ENCODE data around the gene ZNF648. TPM values are rescaled to one million over a fixed set of nuclear protein-coding genes. Genes with fewer than 3 reads are reported as not detected.
"Not testable (repeated sequence)": the region's sequence is repeated elsewhere in the genome, so short reads cannot be mapped to it uniquely, and the experiment has no call there.

Gene ZNF648, protein sequence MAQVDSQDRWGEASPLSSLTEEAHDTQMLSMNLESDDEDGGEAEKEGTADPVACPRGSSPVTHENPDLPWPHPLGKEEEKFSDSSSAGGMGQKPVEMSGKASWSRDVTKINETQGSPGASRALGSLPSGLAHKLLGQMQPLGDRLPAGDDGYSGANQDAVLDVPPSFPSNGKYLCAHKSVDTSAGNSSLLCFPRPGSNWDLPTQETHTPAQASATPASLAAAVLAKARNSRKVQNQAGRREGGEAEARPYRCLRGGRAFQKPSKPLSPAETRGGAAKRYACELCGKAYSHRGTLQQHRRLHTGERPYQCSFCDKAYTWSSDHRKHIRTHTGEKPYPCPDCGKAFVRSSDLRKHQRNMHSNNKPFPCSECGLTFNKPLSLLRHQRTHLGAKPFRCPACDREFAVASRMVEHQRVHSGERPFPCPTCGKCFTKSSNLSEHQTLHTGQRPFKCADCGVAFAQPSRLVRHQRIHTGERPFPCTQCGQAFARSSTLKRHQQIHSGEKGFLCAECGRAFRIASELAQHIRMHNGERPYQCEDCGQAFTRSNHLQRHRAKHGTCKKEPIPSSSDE
- 0.31 TPM for total RNA-seq

DNA sequence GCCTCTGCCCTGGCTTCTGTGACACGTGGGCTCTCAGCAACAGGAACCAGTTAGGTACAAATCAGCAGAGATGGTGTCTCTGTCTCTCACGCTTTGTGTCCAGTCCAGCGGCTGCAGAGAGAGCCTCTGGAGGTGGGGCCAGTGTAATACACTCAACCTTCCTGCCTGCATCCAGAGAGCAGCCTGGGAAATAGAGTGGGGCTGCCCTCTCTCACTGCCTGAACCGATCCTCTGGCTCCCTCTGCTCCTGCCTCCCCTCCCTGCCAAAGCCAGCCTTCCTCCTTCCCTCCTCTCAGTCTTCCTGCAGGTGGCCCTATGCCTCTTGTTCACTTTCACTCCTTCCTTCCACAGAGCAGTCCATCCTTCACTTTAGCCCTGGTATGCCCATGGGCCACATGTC, at the start of gene ZNF648:
Gene ZNF648, minus strand, starts transcription at position 119 of the 400 bp plus-strand sequence. CDS start 3,702 bp downstream, outside the sequence.
- DNase-seq = no peak

DNA sequence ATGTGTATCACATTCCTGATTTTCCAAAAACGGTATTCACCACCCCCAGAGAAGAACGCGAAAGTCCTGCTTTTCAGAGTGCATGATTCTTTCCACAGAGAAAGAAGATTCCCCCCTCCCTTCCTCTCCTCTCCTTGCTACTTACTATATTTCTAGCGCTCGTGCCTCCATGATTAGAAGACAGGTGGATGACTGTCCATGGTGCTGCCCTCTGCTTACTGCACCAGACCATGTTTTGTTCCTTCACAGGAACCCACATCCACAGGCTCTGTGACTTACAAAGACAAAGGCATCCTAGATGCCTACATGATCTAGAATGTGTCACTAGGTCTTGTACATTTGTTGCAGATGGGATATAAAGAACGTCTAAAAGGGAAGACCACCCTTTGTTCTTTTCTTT, 49.1 kb upstream of the ZNF648 start:
- DNase-seq = no peak

DNA sequence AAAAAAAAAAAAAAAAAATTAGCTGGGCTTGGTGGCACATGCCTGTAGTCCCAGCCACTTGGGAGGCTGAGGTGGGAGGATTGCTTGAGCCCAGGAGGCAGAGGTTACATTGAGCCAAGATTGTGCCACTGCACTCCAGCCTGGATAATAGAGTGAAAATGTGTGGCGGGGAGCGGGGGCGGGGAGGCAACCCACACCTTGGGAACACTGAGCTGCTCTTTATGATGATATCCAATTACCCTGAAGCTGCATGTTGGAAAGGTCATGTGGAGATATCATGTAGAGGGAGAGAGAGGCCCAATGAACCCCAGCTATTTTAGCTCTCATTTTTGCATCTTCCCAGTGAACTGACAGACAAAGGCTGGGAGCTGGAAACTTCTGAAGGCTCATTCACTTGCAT, 48.3 kb upstream of the ZNF648 start:
- DNase-seq = no peak

DNA sequence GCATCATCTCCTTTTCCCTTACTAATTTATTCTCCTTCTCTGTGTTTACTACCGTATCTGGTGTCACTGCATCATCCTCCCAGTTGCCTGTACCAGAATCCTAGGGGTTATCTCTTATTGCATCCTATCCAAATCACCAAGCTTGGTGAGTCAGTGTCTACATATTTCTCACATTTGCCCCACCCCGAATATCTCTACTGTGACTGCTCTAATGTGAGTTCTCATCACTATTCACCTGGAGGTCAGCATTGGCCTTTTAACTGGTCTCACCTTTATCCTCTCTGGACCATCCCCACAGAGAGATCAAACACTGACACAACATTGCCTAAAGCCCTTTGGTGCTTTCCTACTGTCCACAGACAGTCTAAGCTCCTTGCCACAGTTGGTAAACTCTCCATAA, 45.7 kb upstream of the ZNF648 start:
- no peak for DNase-seq

DNA sequence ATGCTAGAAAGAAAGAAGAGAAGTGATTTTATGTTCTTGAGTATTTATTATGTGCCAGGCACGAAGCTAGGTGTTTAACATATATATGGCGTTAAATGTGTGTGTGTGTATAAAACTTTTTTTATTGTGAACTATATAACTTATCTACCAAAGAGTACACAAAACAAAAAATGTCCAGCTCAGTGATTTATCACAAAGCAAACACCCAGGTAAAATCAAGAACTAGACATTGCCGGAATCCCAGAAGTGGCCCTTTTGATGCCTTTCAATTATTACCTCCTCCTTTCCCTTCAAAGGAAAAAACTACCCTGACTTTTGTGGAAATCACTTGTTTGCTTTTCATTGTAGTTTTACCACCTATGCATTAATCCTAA, 40.5 kb upstream of the ZNF648 start:
- no peak for DNase-seq

DNA sequence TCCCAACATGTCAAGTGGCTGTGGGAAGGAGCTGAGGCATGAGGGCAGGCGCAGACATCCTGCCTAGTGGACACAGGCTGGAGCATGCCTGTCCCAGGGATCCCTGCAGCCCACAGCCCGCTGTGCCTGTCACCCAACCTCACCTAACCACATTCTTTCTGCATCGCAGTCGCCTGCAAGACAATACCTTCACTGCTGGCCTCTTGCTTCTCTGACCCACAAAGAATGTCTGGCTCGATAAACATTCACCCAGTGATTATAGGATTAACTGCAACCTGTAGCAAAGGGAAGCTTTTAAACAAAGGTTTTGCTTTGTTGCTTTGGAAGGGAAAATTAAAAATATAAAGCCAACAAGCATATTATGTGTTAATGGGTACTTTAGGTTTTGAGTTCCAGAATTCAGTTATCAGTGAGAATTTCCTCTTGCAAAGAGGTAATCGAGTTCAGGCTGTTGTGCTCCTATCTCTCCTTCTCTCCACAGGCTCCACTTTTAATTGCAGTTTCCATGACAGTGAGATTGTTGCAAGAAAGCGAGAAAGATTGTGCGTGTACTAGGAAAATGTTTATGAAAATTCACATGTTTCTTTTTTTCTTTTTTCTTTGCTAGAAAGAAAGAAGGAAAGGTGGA, 40.0 kb upstream of the ZNF648 start:
- no peak for DNase-seq

DNA sequence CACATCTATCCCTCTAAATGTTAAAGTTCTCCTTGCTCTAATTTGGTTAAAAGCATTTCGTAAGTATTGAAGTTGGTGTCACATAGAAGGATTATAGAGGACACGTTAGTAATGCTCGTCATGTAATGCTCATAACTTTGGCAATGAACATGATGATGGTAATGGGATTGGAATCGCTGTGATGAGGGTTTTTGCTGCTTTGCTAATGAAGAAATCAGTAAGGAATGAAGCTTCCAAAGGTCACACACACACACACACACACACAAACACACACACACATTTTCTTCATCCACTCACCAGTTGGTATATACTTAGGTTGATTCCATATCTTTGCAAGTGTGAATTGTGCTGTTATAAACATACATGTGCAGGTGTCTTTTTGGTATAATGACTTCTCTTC, 36.8 kb upstream of the ZNF648 start:
- no peak for DNase-seq

DNA sequence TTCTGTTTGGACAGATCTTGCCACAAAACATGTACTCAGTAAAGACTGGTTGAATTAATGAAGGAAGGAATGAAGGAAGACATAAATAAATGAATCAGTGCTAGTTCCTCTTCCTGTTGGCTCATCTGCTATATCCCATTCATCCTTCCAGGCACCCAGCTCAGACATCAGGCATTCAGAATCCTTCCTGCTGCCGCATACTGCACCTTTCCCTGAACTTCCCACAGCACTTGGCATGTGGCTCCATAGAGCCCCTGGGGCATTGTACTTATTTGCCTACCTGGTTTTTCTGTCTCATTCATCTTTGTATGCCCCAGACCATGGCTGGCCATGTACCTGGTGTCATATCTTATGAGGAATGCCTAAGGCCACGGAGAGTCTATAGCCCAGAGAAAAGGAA, 34.4 kb upstream of the ZNF648 start:
- DNase-seq = no peak

DNA sequence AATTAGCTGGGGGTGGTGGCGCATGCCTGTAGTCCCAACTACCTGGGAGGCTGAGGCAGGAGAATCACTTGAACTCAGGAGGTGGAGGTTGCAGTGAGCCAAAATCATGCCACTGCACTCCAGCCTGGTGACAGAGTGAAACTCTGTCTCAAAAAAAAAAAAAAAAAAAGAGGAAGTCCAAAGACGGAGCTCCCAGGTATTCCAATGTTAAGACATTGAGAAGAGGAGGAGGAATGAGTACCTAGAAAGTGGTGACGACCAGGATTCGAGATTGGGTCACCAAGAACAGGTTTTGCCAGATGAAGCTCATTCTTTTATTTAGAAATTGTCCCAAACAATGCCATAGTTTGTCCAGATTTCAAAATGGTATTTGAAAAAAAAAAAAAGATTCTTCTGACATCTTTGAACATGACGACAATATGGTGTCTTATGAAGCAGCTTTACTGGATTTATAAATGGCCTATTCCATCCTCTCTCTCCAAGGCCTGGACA, 33.0 kb upstream of the ZNF648 start:
- not testable (repeated sequence) for DNase-seq

DNA sequence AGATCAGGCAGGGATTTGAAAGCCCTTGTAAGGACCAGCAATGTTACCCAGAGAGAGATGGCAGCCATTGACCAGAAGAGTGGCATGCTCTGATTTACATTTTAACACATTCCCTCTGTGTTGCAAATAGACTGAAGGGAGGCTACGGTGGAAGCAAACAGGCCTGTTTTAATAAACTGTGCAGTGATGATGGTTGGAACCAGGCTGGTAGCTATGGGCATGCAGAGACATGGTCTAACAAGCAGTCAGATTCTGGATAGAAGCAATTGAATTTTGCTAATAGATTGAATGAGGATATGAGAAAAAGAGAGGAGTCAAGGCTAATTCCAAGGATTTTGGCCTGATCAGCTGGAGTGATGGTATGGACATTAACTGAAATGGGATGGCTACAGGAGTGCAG, 32.3 kb upstream of the ZNF648 start:
- DNase-seq = no peak

DNA sequence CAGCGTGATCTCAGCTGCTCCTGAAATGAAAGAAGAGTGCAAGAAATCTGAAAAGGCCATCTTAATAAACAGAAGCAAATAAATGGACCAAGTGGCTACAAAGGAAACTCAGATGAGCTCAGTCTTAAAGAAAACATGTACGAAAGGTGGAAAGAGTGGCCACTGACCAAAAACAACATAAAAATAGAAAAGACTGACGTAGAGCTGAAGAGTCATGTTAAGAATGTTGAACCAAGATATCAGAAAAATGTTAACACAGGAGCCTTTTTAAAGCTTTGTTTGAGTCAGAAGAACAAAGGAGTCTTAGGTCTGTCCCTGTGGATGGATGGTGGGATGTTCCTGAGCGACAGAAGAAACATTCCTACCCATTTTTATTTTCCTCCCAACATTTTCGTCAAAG, 30.8 kb upstream of the ZNF648 start:
- no peak for DNase-seq

DNA sequence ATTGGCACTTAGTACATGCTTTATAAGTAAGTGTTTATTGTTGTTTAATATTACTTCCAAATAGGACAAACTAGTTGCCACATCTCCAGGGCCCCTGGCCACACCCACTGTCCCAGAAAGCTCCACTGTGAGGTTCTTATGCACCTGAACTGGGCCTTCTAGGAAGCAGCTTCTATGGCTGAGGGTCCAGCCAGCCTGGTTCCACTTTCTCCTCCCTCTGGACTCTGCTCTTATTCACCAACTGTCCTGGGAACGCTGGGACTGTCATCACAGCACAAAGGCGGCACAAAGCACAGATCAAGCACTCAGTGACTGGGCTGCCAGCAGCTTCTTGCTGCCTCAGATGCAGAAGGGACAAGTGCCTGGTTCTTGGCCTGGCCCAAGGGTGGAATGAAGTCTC, 29.6 kb upstream of the ZNF648 start:
- no peak for DNase-seq

DNA sequence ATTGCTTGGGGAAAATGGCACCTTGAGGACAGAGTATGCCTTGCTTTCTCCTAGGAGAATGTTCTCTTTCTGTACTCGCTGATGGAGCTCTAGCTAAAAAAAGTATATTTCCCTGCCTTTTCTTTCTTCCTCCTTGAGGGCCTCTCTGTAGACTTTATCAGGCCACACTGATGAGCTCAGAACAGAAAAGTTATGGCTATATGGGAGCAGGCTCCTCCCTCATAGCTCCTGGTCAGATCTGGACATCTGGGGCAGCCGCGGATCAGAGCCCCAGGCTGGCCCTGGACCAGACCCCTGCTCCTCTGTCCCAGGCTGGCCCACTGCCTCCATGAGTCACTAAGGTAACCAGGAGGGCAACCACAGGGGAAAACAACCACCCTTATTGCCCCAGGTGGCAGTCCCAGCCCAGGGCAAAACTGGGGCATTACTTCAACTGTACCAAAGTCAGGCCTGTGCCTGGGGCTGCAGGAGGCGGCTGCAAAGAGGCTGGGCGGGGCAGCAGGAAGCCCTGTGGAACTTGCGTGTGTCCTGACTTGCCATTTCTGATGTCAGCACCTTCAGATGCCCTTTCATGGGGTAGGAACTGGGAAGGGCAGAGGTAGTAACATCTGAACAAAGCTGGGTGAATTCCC, 26.3 kb upstream of the ZNF648 start:
- DNase-seq = no peak

DNA sequence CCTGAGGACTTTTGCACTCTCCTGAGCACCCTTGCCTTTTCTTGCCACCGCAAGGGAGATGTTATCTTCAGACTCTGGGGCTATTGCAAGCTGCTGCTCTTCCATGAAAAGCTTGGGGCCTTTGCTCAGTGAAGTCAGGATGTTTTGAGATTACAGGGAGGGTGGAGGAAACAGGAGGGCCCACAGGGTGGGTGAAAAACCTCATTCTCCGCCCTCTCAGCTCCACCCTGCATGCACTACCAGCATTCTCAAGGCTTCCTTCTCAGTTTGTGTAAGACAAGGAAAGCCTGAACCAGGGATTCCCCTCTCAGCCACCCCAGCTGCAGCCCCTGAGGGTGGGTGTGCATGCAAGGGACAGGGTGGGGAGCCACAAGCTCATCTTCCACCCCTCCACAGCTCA, 25.8 kb upstream of the ZNF648 start:
- DNase-seq = no peak

DNA sequence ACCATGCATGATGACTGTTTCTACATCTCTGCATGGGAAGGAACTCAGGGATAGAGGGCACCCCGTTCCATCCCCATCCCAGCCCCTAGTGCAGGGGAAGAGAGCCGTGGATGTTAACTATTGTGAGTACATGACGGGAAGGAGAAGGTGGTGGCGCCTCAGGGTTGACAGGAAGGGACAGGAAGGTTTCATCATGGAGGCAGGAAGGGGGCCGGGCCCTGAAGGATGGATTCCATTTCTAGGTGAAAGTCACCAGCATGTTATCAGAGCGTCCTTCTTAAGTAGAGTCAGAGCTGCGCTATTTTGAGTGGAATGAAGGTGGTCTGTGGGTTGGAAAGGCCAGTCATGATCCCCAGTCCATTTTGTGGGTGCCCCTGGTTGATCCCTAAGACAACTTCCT, 25.1 kb upstream of the ZNF648 start:
- no peak for DNase-seq

DNA sequence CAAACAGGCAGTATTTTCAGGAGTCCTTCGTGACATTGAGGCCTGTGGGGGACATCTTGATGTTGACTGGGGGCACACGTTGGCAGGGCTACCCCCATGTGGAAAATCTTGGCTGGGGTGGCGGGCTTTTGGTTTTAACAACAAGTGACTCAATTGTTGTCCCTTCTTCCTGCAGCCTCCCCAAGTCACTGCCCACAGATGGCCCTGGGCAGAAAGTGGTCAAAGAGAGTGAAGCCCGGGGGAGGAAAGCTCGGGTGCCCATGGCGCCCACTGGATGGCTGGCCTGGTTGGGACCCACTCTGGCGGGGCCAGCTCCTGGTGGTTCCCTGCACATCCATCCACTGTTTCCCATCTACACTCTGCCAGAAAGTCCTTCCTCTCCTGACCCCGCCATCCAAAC, 24.6 kb upstream of the ZNF648 start:
- no peak for DNase-seq

DNA sequence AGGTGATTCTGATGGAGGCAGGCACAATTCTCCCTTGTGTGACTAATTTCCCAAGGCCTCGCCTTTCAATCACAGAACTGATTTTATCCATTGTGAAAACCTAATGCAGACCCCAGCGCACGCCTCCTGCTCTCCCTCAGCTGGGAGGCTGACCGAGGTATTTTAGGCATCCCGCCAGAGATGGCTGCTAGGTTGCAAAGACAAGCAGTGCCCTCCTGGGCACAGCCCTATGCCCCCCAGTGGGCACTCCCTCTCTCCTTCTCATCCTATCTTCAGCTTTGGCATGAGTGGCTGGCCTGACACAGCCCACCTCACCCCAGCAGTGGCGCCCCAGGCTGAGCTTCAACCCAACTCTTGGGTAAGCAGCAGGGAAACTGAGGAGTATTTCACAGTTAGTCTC, 24.2 kb upstream of the ZNF648 start:
- DNase-seq = no peak

DNA sequence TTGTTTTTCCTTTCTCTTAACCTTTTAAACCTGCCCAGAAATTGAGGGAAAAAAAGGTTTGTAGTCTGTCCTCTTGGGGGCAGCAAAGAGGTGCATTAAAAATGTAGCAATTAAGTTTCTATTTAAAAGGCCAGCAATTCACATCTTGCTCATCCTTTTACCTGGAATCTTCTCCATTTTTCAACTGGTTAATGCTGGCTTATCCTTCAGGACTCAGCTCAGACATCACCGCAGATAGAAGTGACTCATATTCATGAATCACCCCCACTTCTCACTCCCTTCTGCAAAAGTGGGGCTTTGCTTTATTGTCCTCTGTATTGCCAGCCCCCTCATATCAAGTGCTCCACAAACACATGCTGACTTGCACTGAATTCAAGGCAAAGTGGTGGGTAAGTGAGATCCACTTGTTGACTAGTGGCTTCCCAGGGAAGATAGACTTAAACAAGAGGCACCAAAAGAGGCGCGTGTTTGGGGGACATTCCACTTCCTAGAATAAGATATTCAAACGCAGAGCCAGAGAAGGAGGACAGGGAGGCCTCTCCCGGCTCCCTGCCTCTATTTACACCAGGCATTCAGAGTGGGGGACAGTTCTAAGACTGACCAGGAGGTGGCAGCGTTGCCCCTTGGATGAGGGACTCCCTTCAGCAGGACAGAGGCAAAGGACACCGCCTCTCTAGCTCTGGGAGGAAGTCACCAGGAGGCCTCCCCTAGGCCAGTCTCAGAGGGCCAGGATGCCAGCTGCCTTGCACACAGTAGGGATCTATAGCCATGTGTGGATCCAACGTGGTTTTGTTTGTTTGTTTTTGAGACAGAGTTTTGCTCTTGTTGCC, 23.2 kb upstream of the ZNF648 start:
- DNase-seq = peak; percentile 76

DNA sequence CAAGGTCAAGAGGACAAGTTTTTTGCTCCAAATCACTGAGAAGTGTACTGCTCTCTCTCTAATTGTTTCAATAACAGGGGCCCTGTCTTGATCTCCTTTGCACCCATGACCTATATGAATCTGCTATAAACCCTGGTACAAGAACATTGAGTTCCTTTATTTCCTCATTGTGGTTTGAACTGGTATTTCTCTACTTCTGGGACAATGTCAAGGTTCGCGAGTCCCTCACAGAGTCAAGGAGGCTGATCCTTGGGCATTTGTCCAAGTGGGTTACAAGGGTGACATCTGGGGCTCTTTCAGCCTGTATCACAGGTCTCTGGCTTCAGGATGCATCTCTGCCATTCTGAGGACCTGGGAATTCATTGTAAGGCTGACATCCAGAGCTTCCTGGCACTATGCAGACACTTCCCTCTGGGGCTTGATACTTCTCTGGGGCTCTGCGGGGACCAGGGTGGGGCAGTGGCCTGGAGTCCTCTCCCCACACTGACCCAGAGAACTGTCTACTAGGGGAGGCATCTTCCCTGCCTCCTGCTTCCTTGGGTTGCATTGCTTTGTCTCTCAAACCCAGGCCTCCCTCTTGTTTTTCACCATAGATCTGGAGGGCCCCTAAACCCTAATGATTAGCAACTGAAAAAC, 22.5 kb upstream of the ZNF648 start:
- no peak for DNase-seq

DNA sequence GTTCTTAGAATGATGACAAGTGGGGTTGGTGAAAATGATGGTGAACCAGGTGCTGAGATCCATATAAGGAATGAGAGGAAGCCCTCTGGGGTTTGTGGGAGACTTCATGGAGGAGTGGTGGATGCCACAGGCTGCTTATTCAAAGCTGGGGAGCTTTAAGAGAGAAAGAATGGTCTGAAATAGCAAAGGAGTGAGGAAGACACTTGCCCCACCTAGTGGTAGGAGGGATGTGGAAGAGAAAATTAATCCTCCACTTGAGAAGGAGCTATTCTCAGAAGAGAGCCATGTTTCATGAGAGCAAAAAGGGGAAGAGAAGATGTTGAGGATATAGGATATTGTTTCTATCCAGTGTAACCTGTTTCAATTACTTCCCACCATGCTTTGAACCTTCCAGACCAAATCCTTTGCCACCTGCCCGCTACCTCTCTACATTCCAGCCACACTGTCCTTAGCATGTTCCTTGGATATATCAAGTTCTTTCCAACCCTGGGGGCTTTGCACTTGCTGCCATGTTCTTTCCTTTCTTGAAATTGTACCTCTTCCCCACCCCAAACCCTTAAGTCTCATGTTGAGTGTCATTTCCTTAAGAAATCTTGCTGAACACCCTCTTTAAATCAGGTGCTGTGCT, 19.6 kb upstream of the ZNF648 start:
- DNase-seq = no peak

DNA sequence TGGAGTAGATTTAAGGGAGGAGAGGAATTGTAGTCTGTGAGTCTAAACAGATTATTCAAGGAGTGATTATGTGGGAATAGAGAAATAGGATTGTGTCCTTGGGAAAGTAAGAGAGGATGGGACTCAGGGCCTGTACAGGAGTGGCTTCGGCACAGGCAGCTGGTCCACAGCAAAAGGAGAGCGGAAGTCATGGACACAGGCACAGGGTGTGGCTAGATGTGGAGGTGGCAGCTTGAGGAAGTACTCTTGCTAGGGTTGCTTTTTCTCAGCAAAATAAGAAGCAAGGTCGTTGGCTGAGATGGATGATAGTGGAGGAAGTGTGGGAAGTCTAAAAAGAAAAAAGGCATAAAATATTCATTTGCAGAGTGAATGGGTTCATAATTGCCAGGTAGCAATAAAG, 18.5 kb upstream of the ZNF648 start:
- no peak for DNase-seq
